ES-I3 (cell line): Measurements from ENCODE around the gene HOXD12.

Experiments used
- H3K36me3 ChIP-seq: 2 replicates; pipeline ENCODE4 v1.6.1; 2013; ENCODE audit warnings: mild to moderate bottlenecking, low read length, control low read depth, moderate library complexity; ENCODE audit not compliant: insufficient read depth
- H3K4me1 ChIP-seq: 2 replicates; pipeline ENCODE4 v1.6.1; 2013; ENCODE audit warnings: mild to moderate bottlenecking, control low read depth, low read length; ENCODE audit not compliant: insufficient read depth
- H3K9ac ChIP-seq: 2 replicates; pipeline ENCODE4 v1.6.1; 2013; ENCODE audit warnings: low read depth, mild to moderate bottlenecking, low read length, moderate library complexity
- H3K9me3 ChIP-seq: 2 replicates; pipeline ENCODE4 v1.6.1; 2013; ENCODE audit warnings: mild to moderate bottlenecking, low read length, moderate library complexity; ENCODE audit not compliant: control insufficient read depth, insufficient read depth

The HOXD12 gene

GRCh38 chr2:176103194-176103593 is 3.6 kb downstream of the HOXD12 start:
- Histone ChIP-seq H3K4me1 (peaks cover 4% of the 10 kb centered on the region; the same call in 1 of the 2 replicates), H3K9me3 (no peaks in the 10 kb centered on the region), H3K9ac (no peak overlapping the region), H3K36me3 (no peaks in the 10 kb centered on the region)

- peaks cover 4% of the 10 kb centered on the region; the same call in 1 of the 2 replicates for H3K4me1 ChIP-seq
- peak overlapping the region; percentile 49; the same call in 1 of the 2 replicates for H3K9ac ChIP-seq
- no peaks in the 10 kb centered on the region for H3K9me3 ChIP-seq
- H3K36me3 ChIP-seq: no peaks in the 10 kb centered on the region
Measured at GRCh38 chr2:176103742-176104315, 4.2 kb downstream of the HOXD12 start.

GRCh38 chr2:176104316-176105077 is 4.9 kb downstream of the HOXD12 start:
- Histone ChIP-seq H3K36me3 (no peaks in the 10 kb centered on the region), H3K4me1 (peaks cover 4% of the 10 kb centered on the region; the same call in 1 of the 2 replicates), H3K9ac (peak overlapping the region; percentile 49; the same call in 1 of the 2 replicates), H3K9me3 (no peaks in the 10 kb centered on the region)

GRCh38 chr2:176105078-176105729 is 5.6 kb downstream of the HOXD12 start:
- H3K36me3 ChIP-seq: no peaks in the 10 kb centered on the region
- peak overlapping the region; percentile 49; the same call in 1 of the 2 replicates for H3K9ac ChIP-seq
- peaks cover 4% of the 10 kb centered on the region; the same call in 1 of the 2 replicates for H3K4me1 ChIP-seq
- H3K9me3 ChIP-seq: no peaks in the 10 kb centered on the region

GRCh38 chr2:176105730-176106580 is 6.4 kb downstream of the HOXD12 start:
- Histone ChIP-seq H3K36me3 (no peaks in the 10 kb centered on the region), H3K9me3 (no peaks in the 10 kb centered on the region), H3K9ac (peak overlapping the region; percentile 25; the same call in 1 of the 2 replicates), H3K4me1 (peaks cover 4% of the 10 kb centered on the region; the same call in 1 of the 2 replicates)

- Histone ChIP-seq H3K9ac (peak within 1 kb of the TSS; percentile 45; the same call in 1 of the 2 replicates), H3K9me3 (no peaks in the 10 kb centered on the region), H3K4me1 (peaks cover 4% of the 10 kb centered on the region; the same call in 1 of the 2 replicates)
Measured at GRCh38 chr2:176106581-176107539, 7.3 kb downstream of the HOXD12 start, which contains the start of gene HOXD11. Gene HOXD11 (plus strand): TSS chr2:176107280. CDS start chr2:176107356, 76 bp downstream.

GRCh38 chr2:176107731-176108181 is 8.2 kb downstream of the HOXD12 start:
- Histone ChIP-seq H3K4me1 (peaks cover 4% of the 10 kb centered on the region; the same call in 1 of the 2 replicates), H3K9me3 (no peaks in the 10 kb centered on the region), H3K9ac (peak overlapping the region; percentile 6; the same call in 1 of the 2 replicates), H3K36me3 (no peaks in the 10 kb centered on the region)

More at GRCh38 chr2:176106581-176107539, 7.3 kb downstream of the HOXD12 start, which contains the start of gene HOXD11:
- H3K36me3 ChIP-seq: no peaks in the 10 kb centered on the region

- Histone ChIP-seq H3K9me3 (no peaks in the 10 kb centered on the region), H3K4me1 (peaks cover 4% of the 10 kb centered on the region; the same call in 1 of the 2 replicates), H3K9ac (no peak overlapping the region), H3K36me3 (no peaks in the 10 kb centered on the region)
Measured at GRCh38 chr2:176109192-176109901, 9.8 kb downstream of the HOXD12 start.

- peaks cover 4% of the 10 kb centered on the region; the same call in 1 of the 2 replicates for H3K4me1 ChIP-seq
- no peaks in the 10 kb centered on the region for H3K9me3 ChIP-seq
- no peak overlapping the region for H3K9ac ChIP-seq
- no peaks in the 10 kb centered on the region for H3K36me3 ChIP-seq
Measured at GRCh38 chr2:176109946-176110345, 10.4 kb downstream of the HOXD12 start.

GRCh38 chr2:176110415-176111308 is 11.1 kb downstream of the HOXD12 start:
- no peaks in the 10 kb centered on the region for H3K36me3 ChIP-seq
- H3K4me1 ChIP-seq: peaks cover 3% of the 10 kb centered on the region; the same call in 1 of the 2 replicates
- no peaks in the 10 kb centered on the region for H3K9me3 ChIP-seq
- no peak overlapping the region for H3K9ac ChIP-seq

- Histone ChIP-seq H3K4me1 (no peaks in the 10 kb centered on the region), H3K9me3 (no peaks in the 10 kb centered on the region), H3K9ac (no peak overlapping the region), H3K36me3 (no peaks in the 10 kb centered on the region)
Measured at GRCh38 chr2:176111309-176111663, 11.7 kb downstream of the HOXD12 start.
